Calu3 (cell line): Measurements from ENCODE around the gene RAI1. TPM values are rescaled to one million over a fixed set of nuclear protein-coding genes. Genes with fewer than 3 reads are reported as not detected.
A peak's percentile ranks its signal among the peaks of the same experiment; 100 is the strongest.

Experiments used
- BruUV-seq: library from RNA; stranded (reverse); fragments of 400-500 nt; replicated peaks from 2 replicates; lab custom pipeline; 2021; lab: Mats Ljungman, UMichigan
- CTCF ChIA-PET: fragments of 300-600 bp; sonication (Branson Sonifier 250); formaldehyde crosslinking; loops from one replicate; lab custom pipeline; 2022; ENCODE audit warnings: antibody characterized with exemption; lab: Charles Lee
- DNase-seq: peaks from one replicate; pipeline ENCODE4 v3.0.0; 2022
- H3K27ac Mint-ChIP-seq: one replicate; pipeline ENCODE4 v1.8.0; 2022; ENCODE audit warnings: mixed read lengths; ENCODE audit not compliant: unreplicated experiment
- H3K27me3 Mint-ChIP-seq: one replicate; pipeline ENCODE4 v1.8.0; 2022; ENCODE audit warnings: mixed read lengths; ENCODE audit not compliant: unreplicated experiment
- H3K36me3 Mint-ChIP-seq: one replicate; pipeline ENCODE4 v1.8.0; 2022; ENCODE audit warnings: mild to moderate bottlenecking, moderate library complexity, mixed read lengths; ENCODE audit not compliant: insufficient read depth, unreplicated experiment
- H3K4me1 Mint-ChIP-seq: one replicate; pipeline ENCODE4 v1.8.0; 2022; ENCODE audit warnings: mild to moderate bottlenecking, low read depth, mixed read lengths; ENCODE audit not compliant: unreplicated experiment
- H3K4me3 Mint-ChIP-seq: one replicate; pipeline ENCODE4 v1.8.0; 2022; ENCODE audit warnings: mild to moderate bottlenecking, low read depth, moderate library complexity, mixed read lengths; ENCODE audit not compliant: unreplicated experiment
- H3K9me3 Mint-ChIP-seq: one replicate; pipeline ENCODE4 v1.8.0; 2022; ENCODE audit warnings: low read depth, mixed read lengths; ENCODE audit not compliant: unreplicated experiment
- intact Hi-C: fragments of 100-400 bp; cut with micrococcal nuclease; formaldehyde crosslinking; loops from one replicate; pipeline ENCODE4 v1.10.0; 2022; ENCODE audit not compliant: unreplicated experiment
- total RNA-seq: library from RNA; stranded (reverse); gene quantifications from 2 replicates; pipeline ENCODE4 v1.2.3, GENCODE V29; 2022
- TF ChIP-seq, protein P1 (sequence below): fragments of 200-600 bp; IDR thresholded peaks from one replicate; pipeline ENCODE4 v1.8.0; 2022; ENCODE audit warnings: antibody characterized with exemption; ENCODE audit not compliant: unreplicated experiment

Gene RAI1
- total RNA-seq, 1 experiment from 2014 or later, result 38.0 TPM

DNA sequence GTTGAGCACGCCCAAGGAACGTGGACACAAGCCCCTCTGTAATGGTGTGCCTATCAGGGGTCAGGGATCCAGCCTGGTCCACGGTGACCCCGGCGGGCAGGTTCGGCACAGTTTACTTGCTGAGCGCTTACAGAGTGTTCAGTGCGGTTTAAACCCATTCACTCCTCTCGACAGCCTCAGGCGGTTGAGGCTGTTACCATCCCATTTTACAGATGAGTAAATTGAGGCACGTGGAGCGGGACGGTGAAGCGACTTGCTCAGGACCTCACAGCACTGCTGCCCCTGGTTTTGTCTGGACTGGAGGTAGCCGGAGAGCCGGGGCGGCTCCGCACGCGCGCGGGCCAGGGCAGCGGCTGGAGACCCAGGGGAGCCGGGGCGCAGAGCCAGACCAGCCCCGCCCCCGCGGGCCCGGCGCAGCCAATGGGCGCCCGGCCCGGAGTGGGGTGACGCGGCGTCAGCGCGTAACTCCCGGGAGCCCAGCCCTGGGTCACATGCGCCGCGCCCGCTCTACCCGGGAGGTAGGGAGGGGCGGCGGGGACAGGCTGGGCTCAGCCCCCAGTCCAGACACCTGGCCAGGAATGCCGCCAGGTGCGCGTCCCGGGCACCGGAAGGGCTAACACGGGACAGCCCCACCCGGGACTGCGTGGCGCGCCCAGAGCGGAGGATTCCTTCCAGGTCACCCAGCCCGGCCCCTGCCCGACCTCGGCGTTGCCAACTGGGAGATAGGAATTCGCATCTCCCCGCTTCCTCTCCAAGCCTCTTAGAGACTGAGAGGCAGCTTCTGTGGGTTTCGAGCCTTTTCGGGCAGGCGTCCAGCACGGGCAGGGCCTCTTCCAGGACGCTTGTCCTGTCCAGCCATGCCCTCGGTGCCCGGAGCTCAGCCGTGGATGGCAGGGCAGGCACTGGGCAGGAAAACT, 158.8 kb downstream of the RAI1 start:
- H3K4me3 Mint-ChIP-seq, result peak overlapping the region; percentile 14
- no peaks in the 10 kb centered on the region for H3K27me3 Mint-ChIP-seq
- no peaks in the 10 kb centered on the region for H3K9me3 Mint-ChIP-seq
- TF ChIP-seq, protein P1, sequence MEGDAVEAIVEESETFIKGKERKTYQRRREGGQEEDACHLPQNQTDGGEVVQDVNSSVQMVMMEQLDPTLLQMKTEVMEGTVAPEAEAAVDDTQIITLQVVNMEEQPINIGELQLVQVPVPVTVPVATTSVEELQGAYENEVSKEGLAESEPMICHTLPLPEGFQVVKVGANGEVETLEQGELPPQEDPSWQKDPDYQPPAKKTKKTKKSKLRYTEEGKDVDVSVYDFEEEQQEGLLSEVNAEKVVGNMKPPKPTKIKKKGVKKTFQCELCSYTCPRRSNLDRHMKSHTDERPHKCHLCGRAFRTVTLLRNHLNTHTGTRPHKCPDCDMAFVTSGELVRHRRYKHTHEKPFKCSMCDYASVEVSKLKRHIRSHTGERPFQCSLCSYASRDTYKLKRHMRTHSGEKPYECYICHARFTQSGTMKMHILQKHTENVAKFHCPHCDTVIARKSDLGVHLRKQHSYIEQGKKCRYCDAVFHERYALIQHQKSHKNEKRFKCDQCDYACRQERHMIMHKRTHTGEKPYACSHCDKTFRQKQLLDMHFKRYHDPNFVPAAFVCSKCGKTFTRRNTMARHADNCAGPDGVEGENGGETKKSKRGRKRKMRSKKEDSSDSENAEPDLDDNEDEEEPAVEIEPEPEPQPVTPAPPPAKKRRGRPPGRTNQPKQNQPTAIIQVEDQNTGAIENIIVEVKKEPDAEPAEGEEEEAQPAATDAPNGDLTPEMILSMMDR, result no peak
- H3K27ac Mint-ChIP-seq, result peak overlapping the region; percentile 95
- TSS peak; percentile 46 for BruUV-seq
- peaks cover 44% of the 10 kb centered on the region for H3K36me3 Mint-ChIP-seq
- CTCF ChIA-PET, result interaction anchor here (0.9 kb wide), 1 partner anchor 36 kb away, joined by 7 read pairs; no protein-coding TSS in a partner anchor
- DNase-seq, result peak; percentile 93
- intact Hi-C loops, result loop anchor here (5.0 kb wide), 1 partner anchor 103 kb away; no protein-coding TSS in a partner anchor
- H3K4me1 Mint-ChIP-seq, result peaks cover 19% of the 10 kb centered on the region

DNA sequence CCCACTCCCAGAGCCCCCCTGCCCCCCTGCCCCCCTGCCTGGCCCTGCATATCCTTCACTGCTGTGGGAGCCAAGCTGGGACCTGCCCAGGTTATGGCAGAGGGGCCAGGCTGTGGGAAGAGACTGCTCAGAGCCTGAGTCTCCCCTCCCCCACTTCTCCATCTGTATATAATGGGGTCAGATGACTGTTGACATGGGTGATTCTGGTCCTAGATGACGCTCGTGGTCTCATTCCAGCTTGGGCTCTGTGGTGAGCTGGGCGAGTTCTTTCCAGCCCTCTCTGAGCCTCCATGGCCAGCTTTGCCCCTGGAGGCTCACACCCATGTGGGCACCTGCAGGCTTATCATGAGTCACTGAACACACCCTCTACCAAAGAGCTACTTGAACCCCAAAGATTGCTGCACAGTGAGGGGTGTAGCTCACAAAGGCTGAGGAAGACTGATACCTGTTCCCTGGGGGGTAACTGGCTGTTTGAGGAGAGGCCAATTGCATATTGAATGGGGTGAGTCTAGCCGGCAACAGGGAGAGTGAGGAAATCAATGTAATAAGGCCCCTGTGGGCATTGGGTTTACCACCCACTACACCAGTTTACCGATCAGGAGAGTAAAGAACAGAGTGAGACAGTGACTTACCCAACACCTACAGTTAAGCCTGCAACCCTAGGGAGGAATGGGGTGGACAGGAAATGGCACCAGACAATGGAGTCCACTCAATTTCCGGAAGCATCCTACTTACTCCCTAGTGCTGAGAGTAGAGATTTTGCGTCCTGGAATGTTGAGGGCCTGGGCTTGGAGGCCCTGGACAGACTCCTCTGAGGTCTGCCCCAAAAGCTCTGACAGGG, 159.7 kb downstream of the RAI1 start:
- TF ChIP-seq, protein P1, result no peak
- CTCF ChIA-PET, result interaction anchor here (0.9 kb wide), 1 partner anchor 36 kb away, joined by 7 read pairs; no protein-coding TSS in a partner anchor
- intact Hi-C loops, result no loop called here
- Mint-ChIP-seq H3K27ac (peak overlapping the region; percentile 90), H3K27me3 (no peaks in the 10 kb centered on the region), H3K9me3 (no peaks in the 10 kb centered on the region), H3K36me3 (peaks cover 38% of the 10 kb centered on the region), H3K4me3 (peak overlapping the region; percentile 24), H3K4me1 (peaks cover 18% of the 10 kb centered on the region)
- no TSS peak for BruUV-seq
- no peak for DNase-seq

DNA sequence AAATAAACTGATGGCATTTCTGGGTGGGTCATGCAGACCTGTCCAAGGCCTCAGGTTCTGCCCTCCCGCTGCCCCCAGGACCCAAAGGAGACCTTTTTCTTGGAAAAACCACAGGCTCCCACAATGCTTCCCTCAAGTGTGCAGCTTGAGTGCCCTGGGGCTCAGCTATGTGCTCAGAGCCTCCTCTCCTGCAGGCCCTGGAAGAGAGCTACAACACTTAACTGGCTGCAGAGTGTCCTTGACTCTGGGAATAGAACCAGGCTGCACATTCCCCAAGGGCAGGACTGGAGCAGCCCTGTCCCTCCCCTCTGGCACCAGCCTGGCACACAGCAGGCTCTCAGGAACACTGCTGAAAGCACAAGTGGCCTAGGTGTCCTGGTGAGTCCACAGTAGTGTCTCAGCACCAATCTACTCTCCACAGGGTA, 160.4 kb downstream of the RAI1 start:
- Mint-ChIP-seq H3K4me1 (peaks cover 18% of the 10 kb centered on the region), H3K27ac (peak overlapping the region; percentile 90), H3K9me3 (no peaks in the 10 kb centered on the region), H3K27me3 (no peaks in the 10 kb centered on the region), H3K4me3 (no peak overlapping the region), H3K36me3 (peaks cover 32% of the 10 kb centered on the region)
- DNase-seq, result no peak
- CTCF ChIA-PET, result no interaction called here
- intact Hi-C loops, result no loop called here
- BruUV-seq, result no TSS peak
- TF ChIP-seq, protein P1, result no peak

DNA sequence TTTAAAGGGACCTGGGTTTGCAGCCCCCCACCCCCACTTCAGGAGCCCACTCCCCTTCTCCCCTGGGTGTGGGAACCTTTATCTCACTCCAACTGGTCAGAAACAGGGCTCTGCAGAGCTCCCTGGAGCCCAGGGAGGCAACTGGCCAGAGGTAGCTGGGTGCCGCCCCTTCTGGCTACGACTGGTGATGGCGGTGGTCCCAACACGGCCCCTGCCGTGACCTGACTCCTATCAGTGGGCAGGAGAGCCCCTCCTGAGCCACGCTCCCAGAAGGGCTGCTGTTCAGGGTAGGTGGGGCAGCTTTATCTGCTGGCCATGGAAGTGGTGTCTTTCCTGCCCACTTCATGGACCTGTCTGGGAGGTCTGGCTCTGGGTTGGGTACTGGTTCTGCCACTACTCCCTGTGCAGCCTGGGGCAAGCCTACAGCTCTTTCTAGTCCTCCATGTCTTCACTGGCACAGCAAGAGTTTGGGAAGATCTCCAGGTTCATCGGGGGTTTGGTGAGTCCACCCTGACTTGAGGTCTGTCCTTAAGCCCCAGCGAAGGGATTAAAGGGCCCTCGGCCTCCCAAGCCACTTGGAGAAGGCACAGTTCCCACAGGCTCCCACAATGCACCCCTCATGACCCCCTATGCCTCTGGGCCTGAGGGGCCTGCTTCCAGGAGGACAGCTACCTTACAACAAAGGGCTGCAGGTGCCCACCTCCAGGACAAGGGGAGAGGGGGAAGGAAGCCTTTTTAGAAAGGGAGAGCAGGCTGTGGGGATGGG, 161.0 kb downstream of the RAI1 start:
- intact Hi-C loops, result no loop called here
- CTCF ChIA-PET, result interaction anchor here (0.8 kb wide), 1 partner anchor 13 kb away, joined by 3 read pairs; no protein-coding TSS in a partner anchor
- H3K27ac Mint-ChIP-seq, result no peak overlapping the region

More for the DNA sequence above, 161.0 kb downstream of the RAI1 start:
- BruUV-seq, result no TSS peak
- TF ChIP-seq, protein P1, result no peak
- no peak for DNase-seq
- Mint-ChIP-seq H3K4me1 (peaks cover 16% of the 10 kb centered on the region), H3K36me3 (peaks cover 31% of the 10 kb centered on the region), H3K4me3 (no peak overlapping the region), H3K9me3 (no peaks in the 10 kb centered on the region), H3K27me3 (no peaks in the 10 kb centered on the region)
